MM.1S (cell line): ENCODE data around the gene TUBGCP4.

ENCODE experiments used
- EZH2 ChIP-seq: fragments of 300-600 bp; sonication (generic); optimal IDR thresholded peaks from 2 replicates; pipeline ENCODE3; 2017; ENCODE audit warnings: low read depth, mild to moderate bottlenecking, antibody characterized with exemption, low read length, mixed read lengths
- TF ChIP-seq, protein P1 (sequence below): fragments of 300-600 bp; sonication (generic); IDR thresholded peaks from 2 replicates; pipeline ENCODE4 v1.5.1; 2016; ENCODE audit warnings: antibody characterized with exemption, low read length, mixed read lengths

DNA sequence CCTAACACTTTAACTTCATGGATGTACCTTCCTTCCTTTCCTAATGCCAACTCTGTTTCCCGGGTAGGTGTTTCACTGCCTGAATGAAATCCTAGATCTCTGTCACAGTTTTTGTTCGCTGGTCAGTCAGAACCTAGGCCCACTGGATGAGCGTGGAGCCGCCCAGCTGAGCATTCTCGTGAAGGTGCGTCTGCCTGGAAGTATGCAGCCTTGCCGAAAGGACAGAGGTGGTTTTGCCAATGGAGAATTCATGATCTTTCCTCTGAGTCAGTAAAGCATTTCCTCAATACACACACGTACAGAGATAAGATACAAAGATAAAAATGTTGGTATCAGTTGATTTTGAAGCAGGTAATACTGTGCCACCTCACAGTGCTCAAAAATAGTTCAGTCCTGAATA is 32.7 kb downstream of the TUBGCP4 start:
- TF ChIP-seq, protein P1, sequence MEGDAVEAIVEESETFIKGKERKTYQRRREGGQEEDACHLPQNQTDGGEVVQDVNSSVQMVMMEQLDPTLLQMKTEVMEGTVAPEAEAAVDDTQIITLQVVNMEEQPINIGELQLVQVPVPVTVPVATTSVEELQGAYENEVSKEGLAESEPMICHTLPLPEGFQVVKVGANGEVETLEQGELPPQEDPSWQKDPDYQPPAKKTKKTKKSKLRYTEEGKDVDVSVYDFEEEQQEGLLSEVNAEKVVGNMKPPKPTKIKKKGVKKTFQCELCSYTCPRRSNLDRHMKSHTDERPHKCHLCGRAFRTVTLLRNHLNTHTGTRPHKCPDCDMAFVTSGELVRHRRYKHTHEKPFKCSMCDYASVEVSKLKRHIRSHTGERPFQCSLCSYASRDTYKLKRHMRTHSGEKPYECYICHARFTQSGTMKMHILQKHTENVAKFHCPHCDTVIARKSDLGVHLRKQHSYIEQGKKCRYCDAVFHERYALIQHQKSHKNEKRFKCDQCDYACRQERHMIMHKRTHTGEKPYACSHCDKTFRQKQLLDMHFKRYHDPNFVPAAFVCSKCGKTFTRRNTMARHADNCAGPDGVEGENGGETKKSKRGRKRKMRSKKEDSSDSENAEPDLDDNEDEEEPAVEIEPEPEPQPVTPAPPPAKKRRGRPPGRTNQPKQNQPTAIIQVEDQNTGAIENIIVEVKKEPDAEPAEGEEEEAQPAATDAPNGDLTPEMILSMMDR = no peak
- no peak for TF ChIP-seq EZH2
